ENCODE measurements around the gene DGKZ.
"Not testable (repeated sequence)": the region's sequence is repeated elsewhere in the genome, so short reads cannot be mapped to it uniquely, and the experiment has no call there.

The DGKZ gene

GRCh38 chr11:46366260-46366659 is 19.0 kb downstream of the DGKZ start:
- no peak for DNase-seq (ENCODE audit: low read depth)
- TF ChIP-seq, protein P1, sequence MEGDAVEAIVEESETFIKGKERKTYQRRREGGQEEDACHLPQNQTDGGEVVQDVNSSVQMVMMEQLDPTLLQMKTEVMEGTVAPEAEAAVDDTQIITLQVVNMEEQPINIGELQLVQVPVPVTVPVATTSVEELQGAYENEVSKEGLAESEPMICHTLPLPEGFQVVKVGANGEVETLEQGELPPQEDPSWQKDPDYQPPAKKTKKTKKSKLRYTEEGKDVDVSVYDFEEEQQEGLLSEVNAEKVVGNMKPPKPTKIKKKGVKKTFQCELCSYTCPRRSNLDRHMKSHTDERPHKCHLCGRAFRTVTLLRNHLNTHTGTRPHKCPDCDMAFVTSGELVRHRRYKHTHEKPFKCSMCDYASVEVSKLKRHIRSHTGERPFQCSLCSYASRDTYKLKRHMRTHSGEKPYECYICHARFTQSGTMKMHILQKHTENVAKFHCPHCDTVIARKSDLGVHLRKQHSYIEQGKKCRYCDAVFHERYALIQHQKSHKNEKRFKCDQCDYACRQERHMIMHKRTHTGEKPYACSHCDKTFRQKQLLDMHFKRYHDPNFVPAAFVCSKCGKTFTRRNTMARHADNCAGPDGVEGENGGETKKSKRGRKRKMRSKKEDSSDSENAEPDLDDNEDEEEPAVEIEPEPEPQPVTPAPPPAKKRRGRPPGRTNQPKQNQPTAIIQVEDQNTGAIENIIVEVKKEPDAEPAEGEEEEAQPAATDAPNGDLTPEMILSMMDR (conservative IDR thresholded peaks at IDR 0.05; ENCODE audit: low read length), result no peak
- no peak overlapping the region for H3K4me3 ChIP-seq (ENCODE audit: low read length)

- H3K4me3 ChIP-seq (ENCODE audit: low read length), result no peak overlapping the region
- TF ChIP-seq, protein P1 (conservative IDR thresholded peaks at IDR 0.05; ENCODE audit: low read length), result no peak
- DNase-seq (ENCODE audit: low read depth), result no peak
Measured at GRCh38 chr11:46366661-46367161, 19.4 kb downstream of the DGKZ start.

DNA sequence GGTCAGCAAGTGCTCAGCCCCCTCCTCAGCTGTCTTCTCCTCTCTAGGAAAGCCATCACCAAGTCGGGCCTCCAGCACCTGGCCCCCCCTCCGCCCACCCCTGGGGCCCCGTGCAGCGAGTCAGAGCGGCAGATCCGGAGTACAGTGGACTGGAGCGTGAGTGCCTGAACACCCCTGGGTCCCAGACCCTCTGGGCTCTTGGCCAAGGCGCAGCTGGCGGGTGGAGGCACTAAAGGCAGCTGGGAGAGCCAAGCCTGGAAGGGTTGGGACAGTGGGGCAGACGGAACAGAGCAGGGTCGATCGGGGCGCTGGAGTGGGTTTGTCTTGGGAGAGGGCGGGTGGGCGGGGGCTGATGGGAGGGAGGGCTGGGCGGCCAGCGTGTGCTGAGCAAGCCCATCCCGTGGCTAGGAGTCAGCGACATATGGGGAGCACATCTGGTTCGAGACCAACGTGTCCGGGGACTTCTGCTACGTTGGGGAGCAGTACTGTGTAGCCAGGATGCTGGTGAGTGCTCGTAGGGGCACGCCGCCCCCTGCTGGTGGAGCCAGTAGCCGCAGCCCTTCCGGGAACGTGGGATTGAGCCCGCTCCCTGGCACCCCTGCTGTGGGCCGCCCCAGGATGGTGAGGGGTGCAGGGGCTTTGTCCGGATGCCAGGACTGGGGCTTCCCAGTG is 20.1 kb downstream of the DGKZ start:
- DNase-seq (ENCODE audit: low read depth), result peak; percentile 54
- TF ChIP-seq, protein P1 (conservative IDR thresholded peaks at IDR 0.05; ENCODE audit: low read length), result peak; percentile 71
- no peak overlapping the region for H3K4me3 ChIP-seq (ENCODE audit: low read length)

GRCh38 chr11:46367916-46368267 is 20.6 kb downstream of the DGKZ start:
- no peak overlapping the region for H3K4me3 ChIP-seq (ENCODE audit: low read length)
- DNase-seq (ENCODE audit: low read depth), result no peak

GRCh38 chr11:46369458-46370152 is 22.3 kb downstream of the DGKZ start:
- H3K4me3 ChIP-seq (ENCODE audit: low read length), result no peak overlapping the region
- peak; percentile 68 for DNase-seq (ENCODE audit: low read depth)
- TF ChIP-seq, protein P1 (conservative IDR thresholded peaks at IDR 0.05; ENCODE audit: low read length), result peak; percentile 89

More at GRCh38 chr11:46367916-46368267, 20.6 kb downstream of the DGKZ start:
- TF ChIP-seq, protein P1 (conservative IDR thresholded peaks at IDR 0.05; ENCODE audit: low read length), result no peak

DNA sequence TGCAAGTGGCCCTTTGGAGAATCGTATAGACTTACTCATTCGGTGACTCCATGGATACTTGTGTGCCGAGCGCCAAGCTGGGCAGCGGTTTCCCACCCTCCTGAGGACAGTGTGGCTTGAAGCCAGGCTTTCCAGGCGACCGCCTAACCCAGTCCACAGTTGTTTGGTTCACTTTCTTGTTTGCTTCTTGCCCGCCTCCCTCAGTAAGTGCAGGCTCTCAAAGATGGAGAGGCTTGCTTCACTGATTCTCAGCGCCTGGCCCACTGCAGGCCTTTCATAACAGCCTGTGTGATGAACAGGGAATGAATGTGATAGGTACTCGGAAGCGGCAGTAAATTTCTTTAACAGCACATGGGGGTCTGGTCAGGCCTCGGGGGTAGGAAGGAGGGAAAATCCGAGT is 23.0 kb downstream of the DGKZ start:
- H3K4me3 ChIP-seq (ENCODE audit: low read length), result no peak overlapping the region
- DNase-seq (ENCODE audit: low read depth), result no peak
- TF ChIP-seq, protein P1 (conservative IDR thresholded peaks at IDR 0.05; ENCODE audit: low read length), result no peak

GRCh38 chr11:46371262-46371661 is 24.0 kb downstream of the DGKZ start:
- not testable (repeated sequence) for DNase-seq (ENCODE audit: low read depth); H3K4me3 ChIP-seq (ENCODE audit: low read length)

Data from AG10803 (cell line).